GM12892 (cell line): ENCODE measurements around the gene PLSCR4.

Source experiments
- DNase-seq: peaks from one replicate; pipeline ENCODE4 v3.0.0; 2011; ENCODE audit not compliant: insufficient read length
- FAIRE-seq: peaks from 2 replicates; lab custom pipeline; 2011; peaks lifted over from hg19 to GRCh38; lab: Jason Lieb, UNC
- POLR2A ChIP-seq: IDR thresholded peaks from 2 replicates; pipeline ENCODE4 v1.6.1; 2011; ENCODE audit warnings: low read depth, low read length, control low read depth
- POLR2AphosphoS5 ChIP-seq: IDR thresholded peaks from 2 replicates; pipeline ENCODE4 v1.6.1; 2011; ENCODE audit warnings: low read depth, low read length, control low read depth
- TAF1 ChIP-seq: IDR thresholded peaks from 2 replicates; pipeline ENCODE4 v1.6.1; 2011; ENCODE audit warnings: low read depth, mild to moderate bottlenecking, control low read depth, low read length, borderline replicate concordance

PLSCR4 gene

DNA sequence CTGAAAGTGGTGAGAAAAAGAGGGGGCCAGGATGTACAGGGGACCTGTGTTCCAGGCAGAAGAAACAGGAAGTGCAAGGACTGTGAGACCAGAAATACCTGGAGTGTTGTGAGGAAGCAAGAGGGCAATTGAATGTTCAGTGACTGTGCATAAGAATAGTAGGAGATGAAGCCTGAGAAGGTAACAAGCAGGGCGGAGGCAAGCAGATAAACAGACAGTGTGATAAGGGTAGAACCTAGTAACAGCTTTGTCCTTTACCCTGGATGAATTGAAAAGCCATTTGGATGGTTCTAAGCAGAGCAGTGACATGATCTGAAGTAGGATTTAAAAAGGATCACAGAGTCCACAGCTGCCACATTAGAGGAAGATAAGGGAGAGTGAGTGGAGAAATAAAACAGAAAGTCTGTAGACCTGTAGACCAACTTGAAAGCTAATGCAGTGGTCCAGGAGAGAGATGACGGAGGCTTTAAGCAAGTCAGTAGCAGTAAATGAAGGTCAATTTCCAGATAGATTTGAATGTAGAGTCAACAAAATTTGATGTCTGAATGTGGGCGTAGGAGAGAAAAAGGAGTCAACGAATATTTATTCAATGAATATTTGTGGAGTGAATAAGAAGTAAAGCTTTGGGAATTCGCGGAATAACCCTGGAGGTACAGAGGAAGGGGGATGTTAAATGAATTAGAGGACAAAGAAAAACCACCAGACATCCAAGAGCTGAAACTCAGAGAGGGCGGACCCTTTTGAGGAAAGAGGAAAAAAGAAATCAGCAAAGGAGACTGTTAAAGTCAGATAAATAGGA is 85.7 kb downstream of the PLSCR4 start:
- DNase-seq (no peak), FAIRE-seq (no peak)
- no peak for TF ChIP-seq POLR2A
- TF ChIP-seq TAF1, result no peak
- no peak for TF ChIP-seq POLR2AphosphoS5

DNA sequence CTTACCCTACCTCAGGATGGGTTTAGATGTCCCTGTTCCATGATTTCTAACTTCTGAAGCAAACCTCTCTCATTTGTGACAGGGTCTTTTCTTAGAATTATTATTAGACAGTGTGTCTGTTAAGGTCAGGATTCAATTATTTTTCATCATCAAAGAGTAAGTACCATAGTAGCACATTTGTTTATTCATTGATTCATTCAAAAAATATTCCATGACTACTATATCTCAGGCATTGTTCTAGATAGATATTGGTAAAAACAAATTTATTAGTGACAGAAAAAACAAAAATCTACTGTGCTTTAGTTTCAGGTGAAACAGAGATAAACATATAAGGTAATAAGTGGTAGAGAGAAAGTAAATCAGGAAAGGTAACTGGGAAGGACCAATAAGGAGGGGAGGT is 86.4 kb downstream of the PLSCR4 start:
- DNase-seq (no peak), FAIRE-seq (no peak)
- no peak for TF ChIP-seq POLR2A

DNA sequence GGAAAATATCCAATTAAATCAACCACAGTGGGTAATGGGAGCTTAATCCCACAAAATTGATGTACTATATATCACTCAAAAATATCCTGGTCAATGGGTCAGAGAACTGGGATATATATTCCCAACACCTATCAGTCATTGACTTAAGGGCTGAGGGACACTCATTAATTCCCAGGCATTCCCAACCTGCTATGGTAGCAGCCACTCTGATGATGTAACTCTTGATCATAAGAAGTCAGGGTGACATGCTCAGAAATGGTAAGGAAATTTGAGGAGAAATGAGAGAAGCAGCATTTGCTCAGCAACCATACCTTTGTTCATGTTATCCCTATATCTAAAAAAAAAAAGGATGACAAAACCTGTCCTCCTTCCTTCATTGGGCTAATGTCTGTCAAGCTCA is 86.8 kb downstream of the PLSCR4 start:
- DNase-seq, result no peak
- TF ChIP-seq TAF1 (no peak), POLR2A (no peak), POLR2AphosphoS5 (no peak)
- no peak for FAIRE-seq

DNA sequence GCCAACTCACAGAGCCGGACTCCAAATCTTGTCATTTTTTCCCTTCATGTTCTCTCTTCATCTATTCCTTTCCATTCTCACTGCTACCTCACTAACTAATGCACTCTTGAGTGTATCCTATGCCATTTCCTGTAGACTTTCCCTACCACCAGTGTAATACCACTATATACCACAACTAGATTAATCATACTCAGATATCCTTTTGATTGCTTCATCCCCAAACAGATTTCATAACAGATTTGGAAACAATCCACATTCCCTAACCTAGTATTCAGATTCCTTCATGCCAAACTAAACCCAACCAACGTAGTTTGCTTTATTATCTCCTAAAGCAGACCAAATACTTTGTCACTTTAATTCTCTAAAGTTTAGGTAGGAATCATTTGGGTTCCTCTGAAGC is 87.3 kb downstream of the PLSCR4 start:
- no peak for DNase-seq
- no peak for FAIRE-seq
- TF ChIP-seq POLR2A (no peak), TAF1 (no peak), POLR2AphosphoS5 (no peak)

DNA sequence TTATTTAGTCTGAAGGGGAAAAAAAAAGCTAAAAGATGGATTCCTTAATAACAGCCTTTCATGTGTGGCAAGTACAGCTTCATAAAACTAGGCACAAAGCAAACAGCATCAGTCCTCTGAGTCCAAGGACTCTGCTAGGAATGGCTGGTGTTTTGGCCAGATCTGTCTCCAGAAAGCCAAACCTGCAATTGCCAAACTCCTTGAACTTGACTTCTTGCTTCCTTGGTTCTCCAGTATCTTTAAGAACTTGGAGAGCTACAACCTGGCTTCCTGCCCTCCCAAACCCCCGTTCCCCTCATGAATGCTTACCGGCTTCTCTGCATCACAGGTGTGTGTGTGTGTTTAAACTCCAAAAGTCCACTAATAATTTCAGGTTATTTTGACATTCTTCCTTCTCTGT is 88.3 kb downstream of the PLSCR4 start:
- FAIRE-seq, result no peak
- TF ChIP-seq POLR2A, result no peak
- TF ChIP-seq TAF1, result no peak

DNA sequence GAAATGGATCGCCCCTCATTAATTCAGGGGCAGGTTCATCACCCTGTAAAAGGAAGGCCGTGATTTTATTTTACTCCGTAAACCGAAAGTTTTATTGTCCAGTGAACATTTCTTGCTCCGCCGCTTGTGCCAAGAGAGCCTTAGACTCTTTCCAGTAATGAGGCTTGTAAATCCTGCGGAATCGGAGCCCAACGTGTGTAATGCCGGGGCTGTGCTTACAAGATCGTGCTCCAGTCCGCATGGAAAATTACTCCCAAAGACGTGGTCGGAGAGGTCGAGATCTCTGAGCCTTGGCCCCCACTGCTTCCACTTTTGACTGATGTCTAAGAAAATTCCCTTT is 89.3 kb downstream of the PLSCR4 start:
- TF ChIP-seq TAF1 (no peak), POLR2AphosphoS5 (no peak), POLR2A (no peak)
- FAIRE-seq (no peak), DNase-seq (no peak)

More for the DNA sequence above, 88.3 kb downstream of the PLSCR4 start:
- no peak for DNase-seq

DNA sequence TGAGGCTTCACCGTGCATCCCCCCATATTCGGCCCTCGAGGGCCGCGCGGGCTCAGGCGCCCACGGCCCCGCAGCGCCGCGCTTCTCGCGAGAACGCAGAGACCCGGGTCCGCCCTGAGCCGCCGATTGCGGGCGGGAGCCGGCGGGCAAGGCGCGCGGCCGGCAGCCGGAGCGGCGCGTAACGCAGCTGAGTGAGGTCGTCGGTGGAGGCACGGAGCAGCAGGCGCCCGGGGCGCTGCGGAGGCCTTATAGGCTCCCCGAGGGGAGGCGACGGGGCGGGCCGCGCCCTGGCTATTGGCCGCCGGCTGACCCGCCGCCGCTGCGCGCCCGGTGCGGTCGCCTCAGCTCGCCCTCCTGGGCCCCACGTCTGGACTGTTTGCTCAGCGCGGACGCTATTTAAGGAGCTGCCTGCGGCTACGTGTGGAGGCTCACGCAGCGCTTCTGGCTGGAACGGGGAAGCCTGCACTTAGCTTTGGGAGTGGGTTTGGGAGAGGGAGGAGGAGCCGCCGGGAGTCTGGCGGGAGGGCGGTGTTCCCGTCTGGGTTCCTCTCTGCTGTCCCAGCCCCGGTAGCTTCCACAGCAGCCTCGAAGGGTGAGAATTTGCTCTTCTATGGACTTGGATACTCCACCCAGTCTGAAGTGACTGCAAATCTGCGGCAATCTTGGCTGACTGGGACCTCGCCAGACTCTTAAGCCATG is 89.8 kb downstream of the PLSCR4 start, which contains the start of gene PLOD2:
PLOD2 (minus strand) TSS at position 221 of the 699 bp plus-strand sequence; CDS start at position 26, 195 bp downstream.
- DNase-seq (peak; percentile 19), FAIRE-seq (no peak)
- TF ChIP-seq POLR2A, result no peak
- TF ChIP-seq POLR2AphosphoS5, result no peak
- TF ChIP-seq TAF1, result no peak

DNA sequence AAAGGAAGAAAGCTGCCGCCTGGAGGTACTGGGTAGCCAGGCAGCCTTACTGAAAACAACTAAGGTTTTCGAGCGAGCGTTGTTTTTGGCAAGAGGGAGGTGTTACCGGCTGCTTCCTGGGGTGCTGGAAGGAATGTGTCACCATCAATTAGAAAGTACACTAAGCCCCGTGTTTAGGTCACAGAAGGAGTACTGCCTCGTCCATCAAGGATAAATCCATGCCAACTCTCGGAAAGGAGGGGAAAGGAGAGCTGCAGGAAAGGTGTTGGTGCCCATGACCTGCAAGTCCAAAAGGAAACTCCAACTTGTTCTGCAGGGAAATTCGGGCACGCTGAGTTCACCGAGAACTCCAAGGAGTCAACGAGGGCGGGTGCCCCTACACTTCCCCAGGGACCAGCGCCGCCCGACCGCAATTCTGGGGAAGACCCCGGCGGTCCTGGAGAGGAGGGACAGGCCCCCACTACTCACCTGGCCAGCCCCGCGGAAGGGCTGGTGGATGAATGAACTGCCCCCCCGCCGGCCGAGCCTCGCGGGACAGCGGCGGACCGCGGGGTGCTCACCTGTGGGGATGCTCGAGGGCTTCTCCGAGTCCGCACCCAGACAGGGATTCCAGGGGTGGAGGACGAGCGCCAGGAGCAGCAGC is 90.5 kb downstream of the PLSCR4 start:
- FAIRE-seq, result no peak
- DNase-seq, result no peak

DNA sequence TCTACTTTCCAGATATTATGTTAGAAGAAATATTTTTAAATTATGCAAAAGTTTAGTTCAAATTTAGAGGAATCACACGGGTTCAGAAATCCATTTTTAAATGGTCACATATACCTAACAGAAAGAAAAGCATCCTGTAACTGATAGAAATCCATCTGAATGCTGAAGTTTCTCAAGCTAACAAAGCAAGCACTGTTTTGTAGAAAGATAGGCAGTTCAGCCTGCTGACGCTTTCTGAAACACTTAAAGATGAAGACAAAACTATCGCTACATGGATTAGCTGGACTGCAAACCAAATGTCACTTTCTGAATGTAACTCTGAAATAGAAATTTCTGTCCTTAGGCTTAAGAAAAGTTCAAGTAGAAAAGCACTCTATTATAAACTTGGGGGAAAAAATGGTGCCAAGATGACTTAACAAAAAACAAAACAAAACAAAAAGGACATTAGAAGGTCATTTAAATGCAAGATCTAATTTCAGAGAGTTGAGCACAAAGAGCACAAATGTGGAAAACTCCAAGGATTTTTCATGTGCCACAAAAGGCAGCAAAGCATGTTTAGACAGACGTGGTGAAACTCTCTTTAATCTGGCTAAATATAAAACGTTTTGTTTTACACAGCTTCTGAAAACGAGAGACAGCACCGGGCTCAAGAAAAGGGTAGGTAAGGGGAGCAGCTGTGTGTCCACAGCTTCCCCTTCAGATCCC is 91.1 kb downstream of the PLSCR4 start:
- no peak for FAIRE-seq
- TF ChIP-seq POLR2AphosphoS5 (no peak), POLR2A (no peak), TAF1 (no peak)

More for the DNA sequence above, 90.5 kb downstream of the PLSCR4 start:
- TF ChIP-seq TAF1 (no peak), POLR2A (no peak), POLR2AphosphoS5 (no peak)

DNA sequence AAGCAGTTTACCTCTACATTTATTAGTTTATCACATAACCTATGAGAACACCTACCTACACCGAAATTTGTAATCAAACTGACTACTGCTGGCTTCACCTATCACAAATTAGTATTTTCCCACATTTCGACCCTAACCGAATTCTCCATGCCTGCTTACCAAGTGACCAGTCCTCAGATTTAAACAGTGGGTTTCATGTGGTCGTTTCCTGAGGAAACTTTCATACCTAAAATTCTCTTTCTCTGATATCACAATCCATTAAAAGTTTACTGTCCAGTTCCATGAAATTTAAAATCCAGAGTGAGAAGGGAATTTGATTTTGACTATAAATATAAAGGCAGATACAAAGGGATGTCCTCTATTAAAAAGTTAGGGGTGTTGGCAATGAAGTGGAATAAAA is 91.9 kb downstream of the PLSCR4 start:
- DNase-seq, result no peak
- FAIRE-seq, result no peak
- TF ChIP-seq POLR2A (no peak), TAF1 (no peak), POLR2AphosphoS5 (no peak)

More for the DNA sequence above, 91.1 kb downstream of the PLSCR4 start:
- DNase-seq, result no peak
